Cardiac fibroblast (primary cell): ENCODE measurements around the gene PODXL2.
"Not testable (repeated sequence)": the region's sequence is repeated elsewhere in the genome, so short reads cannot be mapped to it uniquely, and the experiment has no call there.

Experiments
- DNase-seq, 2 donors: peaks; one replicate each; pipeline versions ENCODE4 v3.0.0 to v3.0.0-alpha.2; 2010; ENCODE audit warnings: low read depth in 2 of 2
- H3K4me3 ChIP-seq, 2 donors: replicated peaks in 1 of 2; 1 replicate in 1 of 2; 2 replicates in 1 of 2; pipeline ENCODE4 v1.5.1; 2011; ENCODE audit warnings: low read depth in 2 of 2, low read length in 2 of 2, mild to moderate bottlenecking in 2 of 2, moderate library complexity in 1 of 2
- CTCF ChIP-seq: IDR thresholded peaks from one replicate; pipeline ENCODE4 v1.5.1; 2011; ENCODE audit warnings: low read depth, mild to moderate bottlenecking, low read length, inconsistent platforms

The PODXL2 gene

GRCh38 chr3:127647845-127648204 is 18.8 kb downstream of the PODXL2 start:
- DNase-seq = no peak
- H3K4me3 ChIP-seq = no peak overlapping the region
- TF ChIP-seq CTCF = no peak

- no peak for TF ChIP-seq CTCF
- no peak for DNase-seq
- no peak overlapping the region for H3K4me3 ChIP-seq
These were observed 21.3 kb downstream of the PODXL2 start for GRCh38 chr3:127650236-127650635.

GRCh38 chr3:127651516-127652172 is 22.7 kb downstream of the PODXL2 start:
- no peak overlapping the region for H3K4me3 ChIP-seq
- DNase-seq = no peak
- no peak for TF ChIP-seq CTCF

GRCh38 chr3:127652246-127652995 is 23.4 kb downstream of the PODXL2 start:
- no peak overlapping the region for H3K4me3 ChIP-seq
- TF ChIP-seq CTCF = peak; percentile 88
- DNase-seq = peak; percentile 67 to 70

GRCh38 chr3:127654374-127654773 is 25.4 kb downstream of the PODXL2 start:
- peak in 1 of 2 donors; percentile 4 for DNase-seq
- TF ChIP-seq CTCF = no peak
- no peak overlapping the region for H3K4me3 ChIP-seq

GRCh38 chr3:127654993-127655392 is 26.0 kb downstream of the PODXL2 start:
- DNase-seq, H3K4me3 ChIP-seq: not testable (repeated sequence)

- H3K4me3 ChIP-seq = no peak overlapping the region
- DNase-seq = peak; percentile 49 to 57
- no peak for TF ChIP-seq CTCF
These were observed 26.7 kb downstream of the PODXL2 start for GRCh38 chr3:127655641-127656040.
